Neural crest cell (in vitro differentiated cells): Measurements from ENCODE around the gene DNAH14. TPM values are rescaled to one million over a fixed set of nuclear protein-coding genes. Genes with fewer than 3 reads are reported as not detected.

Experiments used
- DNase-seq: peaks from one replicate; pipeline ENCODE4 v3.0.0; 2021; ENCODE audit warnings: low read depth, mixed read lengths, low spot score
- H3K27ac Mint-ChIP-seq: one replicate; pipeline ENCODE4 v1.8.0; 2021; ENCODE audit warnings: mild to moderate bottlenecking, mixed read lengths; ENCODE audit not compliant: unreplicated experiment
- H3K27me3 Mint-ChIP-seq: 2 replicates; pipeline ENCODE4 v1.8.0; 2021; ENCODE audit warnings: low read depth, mild to moderate bottlenecking, mixed read lengths
- H3K36me3 Mint-ChIP-seq: 2 replicates; pipeline ENCODE4 v1.8.0; 2021; ENCODE audit warnings: low read depth, mild to moderate bottlenecking, mixed read lengths
- H3K4me1 Mint-ChIP-seq: 2 replicates; pipeline ENCODE4 v1.8.0; 2021; ENCODE audit warnings: mixed read lengths
- H3K4me3 Mint-ChIP-seq: one replicate; pipeline ENCODE4 v1.8.0; 2021; ENCODE audit warnings: mild to moderate bottlenecking, mixed read lengths
- H3K9me3 Mint-ChIP-seq: 2 replicates; pipeline ENCODE4 v1.8.0; 2021; ENCODE audit warnings: mixed read lengths
- CTCF ChIP-seq: fragments of 200-600 bp; sonication (generic); conservative IDR thresholded peaks from 2 replicates; pipeline ENCODE4 v1.5.0; 2021; ENCODE audit warnings: antibody characterized with exemption, mild to moderate bottlenecking
- total RNA-seq: library from RNA; stranded (reverse); gene quantifications from 2 replicates; pipeline ENCODE4 v1.2.1, GENCODE V29; 2021

DNAH14 gene
- total RNA-seq, 1 donor from 2014 or later, result 31.0 TPM

- Mint-ChIP-seq H3K36me3 (peaks cover 30% of the 10 kb centered on the region), H3K4me3 (no peak overlapping the region), H3K27ac (no peak overlapping the region), H3K27me3 (no peaks in the 10 kb centered on the region), H3K9me3 (no peaks in the 10 kb centered on the region), H3K4me1 (peaks cover 7% of the 10 kb centered on the region)
- no peak for TF ChIP-seq CTCF
- no peak for DNase-seq
These were observed 486.7 kb downstream of the DNAH14 start for GRCh38 chr1:225415967-225416745.

DNA sequence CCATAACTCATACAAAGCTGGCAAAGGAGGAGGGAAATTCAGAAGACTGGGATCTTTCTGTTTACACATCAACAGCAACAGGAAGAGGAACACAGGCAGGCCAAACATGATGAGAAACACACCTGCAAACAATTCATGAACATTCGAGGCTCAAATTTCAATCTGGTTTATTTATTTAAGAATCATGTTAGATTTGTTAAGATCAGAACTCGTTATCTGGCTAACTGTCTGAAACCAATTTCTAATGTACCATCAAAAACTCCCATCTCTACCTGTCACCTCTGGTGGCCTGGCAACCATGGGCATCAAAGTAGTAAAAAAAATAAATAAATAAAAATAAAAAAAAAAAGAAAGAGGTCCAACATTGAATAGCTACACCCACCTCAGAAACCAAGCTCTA, 488.6 kb downstream of the DNAH14 start:
- H3K4me1 Mint-ChIP-seq, result peaks cover 20% of the 10 kb centered on the region
- no peak overlapping the region for H3K27ac Mint-ChIP-seq
- no peak for TF ChIP-seq CTCF
- H3K9me3 Mint-ChIP-seq, result no peaks in the 10 kb centered on the region
- no peak for DNase-seq
- no peak overlapping the region for H3K4me3 Mint-ChIP-seq
- H3K27me3 Mint-ChIP-seq, result no peaks in the 10 kb centered on the region
- peaks cover 24% of the 10 kb centered on the region for H3K36me3 Mint-ChIP-seq

- Mint-ChIP-seq H3K36me3 (peaks cover 24% of the 10 kb centered on the region), H3K27me3 (no peaks in the 10 kb centered on the region), H3K4me3 (no peak overlapping the region), H3K9me3 (no peaks in the 10 kb centered on the region), H3K4me1 (peaks cover 25% of the 10 kb centered on the region), H3K27ac (no peak overlapping the region)
- DNase-seq, result no peak
- no peak for TF ChIP-seq CTCF
These were observed 489.1 kb downstream of the DNAH14 start for GRCh38 chr1:225418598-225418997.

DNA sequence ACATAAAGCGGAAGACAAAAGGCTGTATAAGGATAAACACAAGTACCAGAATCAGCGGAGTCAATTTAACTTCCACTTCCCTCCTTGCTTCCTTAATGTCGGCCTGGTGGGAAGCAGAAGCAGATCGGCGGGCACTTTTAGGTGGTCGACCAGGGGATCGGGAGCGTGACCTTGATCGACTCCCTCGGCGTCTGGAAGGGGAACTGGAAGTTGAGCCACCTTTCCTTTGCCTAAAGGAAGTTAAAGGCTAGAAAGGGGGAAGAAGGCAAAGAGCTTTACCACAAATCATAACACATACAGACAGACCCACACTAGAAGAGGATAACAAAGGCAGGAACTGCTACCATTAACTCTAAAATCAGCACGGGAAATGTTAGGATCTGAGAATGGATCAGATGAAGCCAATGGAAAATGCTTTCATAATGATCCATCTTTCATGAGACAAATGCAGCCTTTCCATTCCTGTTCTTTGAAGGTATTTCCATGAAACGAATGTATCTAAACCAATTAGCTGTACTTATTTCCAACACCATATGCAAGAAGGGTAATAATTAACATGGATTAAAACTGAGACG, 492.6 kb downstream of the DNAH14 start:
- no peak overlapping the region for H3K27ac Mint-ChIP-seq
- no peaks in the 10 kb centered on the region for H3K27me3 Mint-ChIP-seq
- peak overlapping the region; percentile 20 for H3K4me3 Mint-ChIP-seq
- TF ChIP-seq CTCF, result no peak
- H3K36me3 Mint-ChIP-seq, result peaks cover 12% of the 10 kb centered on the region
- no peak for DNase-seq
- peaks cover 58% of the 10 kb centered on the region for H3K4me1 Mint-ChIP-seq
- no peaks in the 10 kb centered on the region for H3K9me3 Mint-ChIP-seq

GRCh38 chr1:225422795-225423517, 493.5 kb downstream of the DNAH14 start:
- Mint-ChIP-seq H3K27ac (no peak overlapping the region), H3K4me3 (peak overlapping the region; percentile 94), H3K36me3 (peaks cover 8% of the 10 kb centered on the region), H3K9me3 (no peaks in the 10 kb centered on the region), H3K27me3 (no peaks in the 10 kb centered on the region), H3K4me1 (peaks cover 58% of the 10 kb centered on the region)
- no peak for TF ChIP-seq CTCF
- no peak for DNase-seq
